Measurements from ENCODE around the gene TADA1. TPM values are rescaled to one million over a fixed set of nuclear protein-coding genes. Genes with fewer than 3 reads are reported as not detected.

TADA1 gene
- total and polyA plus RNA-seq, 2 experiments from 2014 or later, result 21.8 to 22.0 TPM

- peaks cover 8% of the 10 kb centered on the region for H3K4me1 ChIP-seq (ENCODE audit: insufficient read depth)
- H3K27ac ChIP-seq (ENCODE audit: low read depth), result no peak overlapping the region
- H3K4me2 ChIP-seq, result no peak overlapping the region
- H3K9me2 ChIP-seq (ENCODE audit: insufficient read depth), result no peaks in the 10 kb centered on the region
- ATAC-seq, result no peak
- Mint-ChIP-seq H3K27ac (no peak overlapping the region), H3K4me3 (no peak overlapping the region), H3K36me3 (ENCODE audit: low read depth) (peaks cover 68% of the 10 kb centered on the region), H3K27me3 (ENCODE audit: insufficient read depth, low read depth, poor library complexity) (peaks cover 5% of the 10 kb centered on the region), H3K9me3 (no peaks in the 10 kb centered on the region), H3K4me1 (peaks cover 32% of the 10 kb centered on the region)
- H3K36me3 ChIP-seq (ENCODE audit: insufficient read depth), result peaks cover 34% of the 10 kb centered on the region
- no peak for DNase-seq (ENCODE audit: low spot score)
- H3K79me2 ChIP-seq (replicated peaks; ENCODE audit: insufficient read depth), result 0 out of 2 replicates have a peak, but pooled peaks cover 5% of the 10 kb centered on the region
- no peak for TF ChIP-seq POLR2AphosphoS5 (IDR thresholded peaks at IDR 0.05; ENCODE audit: low read depth)
- no peak for TF ChIP-seq ZNF462 (CRISPR knock-in tag; IDR thresholded peaks at IDR 0.05)
- no peak for TF ChIP-seq JUNB (IDR thresholded peaks at IDR 0.05; ENCODE audit: unreplicated experiment)
- no peak for TF ChIP-seq CREB1 (CRISPR knock-in tag; IDR thresholded peaks at IDR 0.05; ENCODE audit: low read depth)
- H3K4me3 ChIP-seq, result no peak overlapping the region
- H3F3A ChIP-seq (replicated peaks; ENCODE audit: low read depth), result no peaks in the 10 kb centered on the region
- H3K27me3 ChIP-seq (ENCODE audit: insufficient read depth), result no peaks in the 10 kb centered on the region
- H2AFZ ChIP-seq, result no peak overlapping the region
- H4K20me1 ChIP-seq (replicated peaks; ENCODE audit: insufficient read depth), result peaks cover 22% of the 10 kb centered on the region
These were observed 18.1 kb downstream of the TADA1 start for GRCh38 chr1:166857995-166858394.

GRCh38 chr1:166855558-166855957 is 20.5 kb downstream of the TADA1 start:
- H3K9me2 ChIP-seq (ENCODE audit: insufficient read depth), result no peaks in the 10 kb centered on the region
- peaks cover 29% of the 10 kb centered on the region for H4K20me1 ChIP-seq (replicated peaks; ENCODE audit: insufficient read depth)
- Mint-ChIP-seq H3K9me3 (no peaks in the 10 kb centered on the region), H3K27me3 (ENCODE audit: insufficient read depth, low read depth, poor library complexity) (peaks cover 5% of the 10 kb centered on the region), H3K4me3 (no peak overlapping the region), H3K27ac (peak overlapping the region; percentile 18; the same call in 1 of the 2 replicates), H3K36me3 (ENCODE audit: low read depth) (peaks cover 73% of the 10 kb centered on the region), H3K4me1 (peaks cover 18% of the 10 kb centered on the region)
- H3K4me1 ChIP-seq (ENCODE audit: insufficient read depth), result peaks cover 8% of the 10 kb centered on the region
- no peak overlapping the region for H3K4me2 ChIP-seq
- H3K27me3 ChIP-seq (ENCODE audit: insufficient read depth), result no peaks in the 10 kb centered on the region
- no peak overlapping the region for H3K4me3 ChIP-seq
- DNase-seq (ENCODE audit: low spot score), result no peak
- peaks cover 45% of the 10 kb centered on the region for H3K36me3 ChIP-seq (ENCODE audit: insufficient read depth)
- H2AFZ ChIP-seq, result no peak overlapping the region
- peaks cover 12% of the 10 kb centered on the region; the same call in 1 of the 2 replicates for H3K79me2 ChIP-seq (replicated peaks; ENCODE audit: insufficient read depth)
- ATAC-seq, result peak; percentile 17; the same call in 1 of the 3 replicates
- no peaks in the 10 kb centered on the region for H3F3A ChIP-seq (replicated peaks; ENCODE audit: low read depth)
- peak overlapping the region; percentile 64; the same call in 1 of the 2 replicates for H3K27ac ChIP-seq (ENCODE audit: low read depth)
- TF ChIP-seq CTCF (conservative IDR thresholded peaks at IDR 0.05; ENCODE audit: low read depth in 2 of 2), result no peak
- no peak for TF ChIP-seq EZH2 (IDR thresholded peaks at IDR 0.05; ENCODE audit: low read depth, unreplicated experiment)
- TF ChIP-seq REST (IDR thresholded peaks at IDR 0.05; ENCODE audit: unreplicated experiment), result no peak
- TF ChIP-seq EZH2phosphoT487 (IDR thresholded peaks at IDR 0.05; ENCODE audit: unreplicated experiment), result no peak
- TF ChIP-seq ZNF114 (CRISPR knock-in tag; IDR thresholded peaks at IDR 0.05), result no peak
